HG03342 (cell line): ENCODE results near the gene DOK7.

Experiments
- ATAC-seq: cut with Tn5 transposase; IDR thresholded peaks from one replicate; pipeline ENCODE4 v1.9.1; 2021; ENCODE audit warnings: mild to moderate bottlenecking, moderate library complexity; ENCODE audit not compliant: unreplicated experiment

The DOK7 gene

DNA sequence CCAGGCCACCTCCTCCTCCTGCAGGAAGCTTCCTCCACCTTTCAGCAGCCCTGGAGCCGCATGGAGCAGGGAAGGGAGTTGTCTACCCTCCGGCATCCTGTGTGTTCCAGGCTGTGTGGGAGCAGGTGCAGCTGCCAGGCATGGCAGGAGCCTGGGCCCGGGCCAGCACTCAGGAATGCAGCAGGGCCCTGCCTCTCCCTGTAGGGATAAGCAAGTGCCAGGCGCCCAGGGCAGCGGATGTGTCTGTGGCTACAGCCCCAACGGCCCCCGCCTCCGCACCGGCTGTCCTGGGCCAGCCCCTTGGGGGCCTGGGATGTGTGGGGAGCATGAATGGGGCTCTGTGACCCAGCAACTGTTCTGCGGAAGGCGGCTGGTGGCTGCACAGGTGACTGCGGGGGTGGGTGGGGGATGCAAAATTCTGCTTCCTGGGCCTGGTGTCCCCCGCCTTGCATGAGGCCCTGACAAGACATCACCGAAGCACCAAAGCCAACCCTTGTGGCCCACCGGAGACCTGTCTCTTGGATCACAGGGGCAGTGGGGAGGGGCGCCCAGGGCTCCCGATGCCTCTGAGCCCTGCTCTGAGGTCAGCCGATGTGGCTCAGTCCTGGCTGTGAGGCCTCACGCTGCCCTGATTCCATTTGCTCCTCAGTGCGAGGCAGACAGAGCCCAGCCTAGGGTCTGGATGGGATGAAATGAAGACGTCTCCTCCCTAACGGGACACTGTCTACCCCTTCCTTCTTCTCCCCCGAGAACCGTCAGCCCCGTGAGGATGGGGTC lies 1.4 kb upstream of the DOK7 start:
- no peak for ATAC-seq

DNA sequence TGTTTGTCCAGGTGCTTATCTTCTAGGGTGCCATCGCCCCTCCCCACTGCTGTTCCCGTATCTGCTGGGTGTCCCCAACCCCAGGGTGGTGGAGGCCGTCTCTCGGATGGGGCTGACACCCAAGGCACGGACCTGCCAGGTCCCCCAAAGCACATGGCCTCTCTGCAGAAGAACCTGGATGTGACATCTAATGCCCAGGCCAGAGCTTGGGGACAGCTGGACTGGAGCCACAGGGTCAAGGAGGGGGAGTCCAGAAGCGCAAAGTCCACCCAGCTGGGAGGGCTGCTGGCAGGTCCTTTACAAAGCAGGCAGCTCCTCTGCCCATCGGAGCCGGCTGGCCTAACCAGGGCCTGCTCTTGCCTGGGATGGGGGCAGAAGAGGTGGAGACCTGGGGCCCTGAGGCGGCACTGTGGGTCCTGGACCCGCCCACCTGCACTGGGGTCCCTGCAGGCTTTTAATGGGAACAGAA lies 751 bp upstream of the DOK7 start:
- ATAC-seq, result no peak

DNA sequence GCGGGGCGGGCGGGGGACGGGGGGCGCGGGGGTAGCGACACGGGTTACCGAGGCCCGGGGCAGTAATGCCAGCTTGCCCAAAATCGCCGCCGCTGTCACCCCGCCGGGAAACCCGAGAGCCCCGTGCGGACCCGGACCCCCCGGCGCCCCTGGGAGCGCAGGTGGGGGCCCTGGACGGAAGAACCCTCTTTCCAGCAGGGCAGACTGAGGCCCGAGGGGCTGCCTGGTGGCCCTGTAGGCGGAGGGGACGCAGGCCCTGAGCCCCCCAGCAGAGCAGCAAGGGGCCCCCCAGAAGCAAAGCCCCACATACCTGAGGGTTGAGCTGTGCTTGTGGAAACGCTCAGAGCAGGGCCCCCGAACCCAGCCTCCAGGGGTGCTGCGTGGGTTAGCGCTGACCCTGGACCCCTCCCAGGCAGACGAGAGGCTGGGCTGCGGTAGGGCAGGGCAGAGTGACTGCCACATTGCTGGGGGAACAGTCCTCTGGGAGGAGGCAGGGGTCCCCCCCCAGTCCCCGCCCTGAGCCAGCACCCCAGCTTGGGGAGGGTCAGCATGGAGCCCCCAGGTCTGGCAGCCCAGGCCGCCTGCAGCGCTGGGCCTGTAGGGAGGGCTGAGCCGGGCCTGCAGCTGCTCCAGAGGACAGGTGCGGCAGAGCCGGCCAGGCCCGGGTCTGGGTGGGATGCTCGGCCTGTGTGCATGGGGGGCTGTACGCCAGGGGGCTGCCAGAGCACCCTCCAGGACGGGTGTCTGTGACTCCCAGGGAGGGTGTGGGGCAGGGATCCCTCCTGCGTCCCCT lies 646 bp downstream of the DOK7 start:
- ATAC-seq, result no peak

- ATAC-seq, result no peak
These were observed 1.3 kb downstream of the DOK7 start for GRCh38 chr4:3464349-3464905.

- ATAC-seq, result no peak
These were observed 2.0 kb downstream of the DOK7 start for GRCh38 chr4:3464911-3465697.

- no peak for ATAC-seq
These were observed 2.9 kb downstream of the DOK7 start for GRCh38 chr4:3465698-3466671.

DNA sequence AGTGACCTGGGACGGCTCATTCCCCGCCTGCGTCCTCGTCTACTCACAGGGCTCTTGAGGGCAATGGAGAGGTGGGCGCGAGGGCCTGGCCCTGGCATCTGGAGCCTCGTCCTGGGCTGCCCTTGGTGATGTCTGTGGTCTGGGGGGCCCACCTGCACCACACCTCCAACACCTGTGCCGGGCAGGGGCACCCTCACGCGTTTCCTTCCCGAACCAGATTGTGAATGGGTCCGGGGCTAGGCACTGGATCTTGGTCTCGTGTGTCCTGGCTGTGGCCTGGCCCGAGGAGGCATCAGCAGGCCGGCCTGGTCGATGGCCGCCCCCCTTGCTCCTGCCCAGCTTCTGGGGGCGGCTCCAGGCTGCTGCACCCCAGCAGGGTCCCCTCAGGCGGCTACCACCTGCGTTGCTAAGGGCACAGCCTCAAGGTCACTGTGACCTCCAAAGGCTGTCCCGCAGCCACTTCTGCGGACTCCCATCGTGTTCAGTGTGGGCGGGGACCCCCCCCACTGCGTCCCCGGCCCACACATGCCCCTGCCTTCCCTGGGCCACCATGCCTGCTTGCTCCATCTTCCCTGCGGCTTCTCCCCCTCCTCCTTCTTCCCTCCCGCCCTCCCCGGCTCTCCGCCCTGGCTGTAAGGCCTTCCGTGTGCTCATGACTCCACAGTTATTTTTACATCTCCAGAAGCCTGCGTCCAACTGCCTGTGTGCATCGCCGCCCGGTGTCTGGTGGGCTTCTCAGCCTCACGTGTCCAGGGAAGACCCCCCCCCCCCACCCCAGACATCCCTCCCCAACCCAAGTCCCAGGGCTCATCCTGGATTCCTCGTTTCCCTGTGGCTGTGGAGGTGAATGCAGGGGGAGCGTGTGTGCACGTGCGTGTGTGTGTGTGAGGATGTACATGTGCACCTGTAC lies 3.8 kb downstream of the DOK7 start:
- no peak for ATAC-seq

DNA sequence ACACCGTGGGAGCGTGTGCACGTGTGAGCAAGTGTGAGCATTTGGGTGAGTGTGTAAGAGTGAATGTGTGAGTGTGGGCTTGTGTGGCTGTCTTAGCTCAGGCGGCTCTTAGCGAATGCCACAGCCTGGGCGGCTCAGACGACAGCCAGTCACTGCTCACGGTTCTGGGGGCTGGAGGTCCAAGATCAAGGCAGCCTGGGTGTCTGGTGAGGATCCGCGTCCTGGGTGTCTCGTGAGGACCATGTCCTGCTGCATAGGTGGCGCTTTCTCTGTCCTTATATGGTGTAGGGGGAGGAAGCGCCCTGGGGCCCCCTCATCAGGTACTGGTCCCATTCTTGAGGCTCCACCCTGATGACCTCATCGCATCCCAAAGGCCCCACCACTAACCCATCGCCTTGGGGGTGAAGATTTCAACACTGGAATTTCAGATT lies 4.5 kb downstream of the DOK7 start:
- no peak for ATAC-seq

GRCh38 chr4:3468154-3468553 lies 5.0 kb downstream of the DOK7 start:
- no peak for ATAC-seq

DNA sequence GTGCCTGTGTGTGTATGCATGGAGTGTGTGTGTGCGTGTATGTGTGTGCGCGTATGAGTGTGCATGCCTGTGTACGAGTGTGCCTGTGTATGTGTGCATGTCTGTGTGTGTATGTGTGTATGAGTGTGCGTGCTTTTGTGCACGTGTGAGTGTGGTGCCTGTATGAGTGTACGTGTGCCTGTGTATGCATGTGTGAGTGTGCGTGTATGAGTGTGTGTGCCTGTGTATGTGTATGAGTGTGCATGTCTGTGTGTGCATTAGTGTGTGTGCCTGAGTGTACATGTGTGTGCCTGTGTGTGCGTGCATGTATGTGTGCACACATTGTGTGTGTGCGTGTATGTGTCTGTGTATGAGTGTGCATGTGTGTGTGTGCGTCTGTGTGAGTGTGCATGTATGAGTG lies 5.7 kb downstream of the DOK7 start:
- ATAC-seq, result no peak

GRCh38 chr4:3469386-3470243 lies 6.5 kb downstream of the DOK7 start:
- no peak for ATAC-seq

DNA sequence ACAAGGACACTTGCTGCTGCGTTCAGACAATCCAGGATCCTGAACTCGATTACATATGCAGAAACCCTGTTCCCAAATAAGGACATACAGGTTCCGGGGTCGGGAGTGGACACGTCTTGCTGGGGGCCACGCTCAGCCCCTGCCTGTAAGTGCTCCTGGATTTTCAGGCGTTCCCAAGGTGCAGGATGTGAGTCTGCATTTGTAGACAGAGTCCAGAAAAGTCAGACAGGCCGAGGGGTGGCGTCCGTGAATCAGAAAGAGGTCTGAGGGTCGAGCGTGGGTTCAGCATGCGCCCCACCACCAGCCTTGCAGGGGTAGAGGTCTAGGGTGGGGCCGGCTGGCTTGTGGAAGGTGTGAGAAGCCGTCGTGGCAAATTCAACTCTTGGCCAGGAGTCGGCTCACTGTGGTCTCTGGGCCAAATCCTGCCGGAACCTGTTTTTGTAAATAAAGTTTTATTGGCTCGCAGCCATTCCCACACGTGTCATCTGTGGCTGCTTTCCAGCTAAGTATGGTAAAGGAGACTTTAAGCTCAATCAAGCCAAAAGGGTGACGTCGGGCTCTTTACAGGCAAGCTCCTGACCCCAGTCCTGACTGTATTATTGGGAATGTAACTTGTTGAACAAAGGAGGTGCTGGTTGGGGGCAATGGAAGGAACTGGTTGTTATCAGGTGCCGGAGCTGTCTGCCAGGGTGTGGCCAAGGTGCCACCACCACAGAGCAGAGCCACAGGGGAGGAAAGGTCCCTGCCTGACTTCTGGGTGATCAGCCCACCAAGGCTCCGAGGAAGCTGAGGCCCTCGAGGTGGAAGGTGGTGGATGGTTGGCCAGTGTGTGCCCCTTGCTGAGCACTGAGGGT lies 7.4 kb downstream of the DOK7 start:
- ATAC-seq, result no peak

- ATAC-seq, result no peak
These were observed 8.1 kb downstream of the DOK7 start for GRCh38 chr4:3471098-3471760.

DNA sequence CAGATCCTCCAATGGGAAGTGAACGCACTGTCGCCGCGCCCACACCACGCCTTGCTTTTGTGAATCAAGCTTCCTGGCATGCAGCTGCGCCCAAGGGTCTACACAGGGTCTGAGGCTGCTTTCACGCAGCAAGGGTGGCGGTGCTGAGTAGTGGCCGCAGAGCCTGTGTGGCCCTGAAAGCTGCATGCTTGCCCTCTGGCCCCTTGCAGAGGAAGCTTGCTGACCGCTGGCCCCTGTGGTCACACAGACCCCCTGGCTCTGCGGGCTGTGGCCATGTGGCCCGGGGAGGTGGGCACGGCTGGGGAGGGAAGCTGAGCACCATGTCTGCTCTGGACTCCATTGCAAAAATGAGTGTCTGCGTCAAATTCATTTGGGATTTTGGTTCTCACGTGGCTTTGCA lies 8.8 kb downstream of the DOK7 start:
- ATAC-seq, result no peak

DNA sequence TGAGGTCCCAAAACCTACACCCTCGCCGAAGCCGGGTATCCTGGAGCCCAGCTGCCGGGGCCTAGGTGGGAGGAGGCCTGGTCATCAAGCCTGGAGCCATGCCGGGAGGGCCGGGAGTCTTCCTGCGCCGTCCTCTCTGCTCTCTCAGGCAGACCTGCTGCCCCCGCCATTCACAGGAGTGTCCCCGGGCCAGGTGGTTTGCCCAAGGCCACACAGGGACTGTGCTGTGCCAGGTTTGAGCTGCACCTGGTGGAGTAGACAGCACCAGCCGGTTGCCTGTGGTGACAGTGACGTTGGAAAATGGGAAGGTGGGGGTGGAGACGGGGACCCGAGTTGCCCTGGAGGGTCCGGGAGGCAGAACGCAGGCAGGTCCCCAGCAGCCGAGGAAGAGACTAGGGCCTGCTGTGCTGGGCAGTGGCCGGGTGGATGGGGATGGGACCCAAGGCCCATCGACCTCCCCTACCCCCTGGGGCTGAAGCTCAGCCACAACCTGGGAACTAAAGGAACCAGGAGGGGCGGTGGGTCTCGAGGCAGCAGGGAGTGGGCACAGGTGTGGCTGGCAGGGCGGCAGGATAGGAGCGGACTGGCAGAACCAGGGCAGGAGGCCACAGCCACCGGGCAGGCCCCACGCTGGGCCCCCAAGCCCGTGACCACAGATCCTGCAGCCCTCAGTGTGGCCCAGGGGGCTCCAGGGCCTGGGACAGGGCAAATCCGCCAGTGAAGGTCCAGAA lies 9.5 kb downstream of the DOK7 start:
- no peak for ATAC-seq
